ENCODE results near the gene GPR31.
"Not testable (repeated sequence)": the region's sequence is repeated elsewhere in the genome, so short reads cannot be mapped to it uniquely, and the experiment has no call there.

GRCh38 chr6:167167699-167168098, 9.9 kb upstream of the GPR31 start:
- TF ChIP-seq CTCF (IDR thresholded peaks at IDR 0.05); ZFX (IDR thresholded peaks at IDR 0.05; ENCODE audit: borderline replicate concordance): not testable (repeated sequence)

All from 22Rv1 (cell line).